HG03095 (cell line): ENCODE results near the gene TRPM1.

Experiments used
- ATAC-seq: cut with Tn5 transposase; IDR thresholded peaks from one replicate; pipeline ENCODE4 v1.9.1; 2021; ENCODE audit warnings: moderate library complexity; ENCODE audit not compliant: unreplicated experiment

Gene TRPM1

DNA sequence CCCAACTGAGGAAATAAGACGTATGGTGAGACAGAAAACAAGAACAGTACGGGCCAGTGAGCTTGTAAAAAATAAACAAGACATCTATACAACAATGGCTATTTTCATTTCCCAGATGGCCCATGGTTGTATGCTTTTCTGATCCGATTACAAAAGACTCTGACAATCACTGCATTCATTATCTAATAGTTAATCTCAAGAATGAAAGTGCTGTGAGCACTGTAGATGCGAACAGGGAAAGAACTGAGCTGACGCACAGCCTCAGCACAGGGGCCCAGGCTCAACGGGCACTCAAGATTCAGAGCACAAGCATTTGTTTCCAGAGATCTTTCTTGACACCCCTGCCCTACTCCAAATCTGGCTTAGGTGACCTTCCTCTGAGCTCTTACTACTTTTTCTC is 117.0 kb downstream of the TRPM1 start:
- no peak for ATAC-seq

DNA sequence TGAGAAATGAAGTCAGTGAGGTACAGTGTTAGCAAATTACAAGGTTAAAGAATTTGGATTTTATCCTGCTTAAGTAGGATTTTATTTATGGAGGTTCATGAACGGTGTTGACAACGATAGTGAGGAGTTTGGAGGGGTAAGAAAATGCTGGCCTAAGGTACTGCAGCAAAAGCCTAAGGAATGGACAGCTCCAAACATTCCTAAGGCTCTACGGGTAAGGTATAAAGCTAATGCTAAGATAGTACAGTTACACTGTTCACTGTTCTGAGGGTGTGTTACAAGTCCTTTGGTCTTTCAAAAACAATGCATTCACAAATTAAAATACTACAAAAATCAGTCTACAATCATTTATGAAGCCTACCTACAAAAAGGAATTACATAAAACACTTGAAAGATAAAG is 117.4 kb downstream of the TRPM1 start:
- ATAC-seq, result no peak

DNA sequence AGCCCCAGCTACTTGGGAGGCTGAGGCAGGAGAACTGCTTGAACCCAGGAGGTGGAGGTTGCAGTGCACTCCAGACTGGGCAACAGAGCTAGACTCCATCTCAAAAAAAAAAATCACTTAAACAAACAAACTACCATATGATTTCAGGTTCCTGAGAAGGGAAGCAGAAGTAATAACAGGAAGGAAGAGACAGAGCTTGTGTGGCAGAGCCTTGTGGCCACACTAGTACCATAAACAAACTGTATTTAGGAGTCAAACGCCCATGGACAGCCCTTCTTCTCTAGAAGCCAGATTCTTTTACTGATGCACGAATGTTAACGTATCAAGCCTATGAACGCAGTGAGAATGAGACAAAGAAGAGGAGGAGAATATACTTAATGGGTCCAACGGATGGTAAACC is 122.1 kb downstream of the TRPM1 start:
- no peak for ATAC-seq

DNA sequence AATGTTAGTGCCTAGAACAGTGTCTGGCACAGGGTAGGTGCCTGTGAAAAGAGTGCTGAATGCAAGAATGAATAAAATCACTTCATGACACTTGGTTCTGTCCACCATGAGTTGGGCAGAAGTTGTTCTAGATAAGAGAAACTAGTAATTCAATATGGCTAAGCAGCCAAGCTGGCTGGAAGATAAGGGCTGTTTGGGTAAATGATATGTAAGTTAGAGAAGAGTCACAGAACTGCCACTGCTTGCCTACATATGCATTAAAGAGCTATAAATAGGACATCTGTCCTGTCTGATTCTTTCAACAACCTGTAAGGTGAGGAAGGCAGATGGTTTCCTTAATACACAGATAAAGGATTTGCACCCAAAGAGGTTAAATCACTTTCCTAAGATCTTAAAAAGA is 123.2 kb downstream of the TRPM1 start:
- ATAC-seq, result no peak

DNA sequence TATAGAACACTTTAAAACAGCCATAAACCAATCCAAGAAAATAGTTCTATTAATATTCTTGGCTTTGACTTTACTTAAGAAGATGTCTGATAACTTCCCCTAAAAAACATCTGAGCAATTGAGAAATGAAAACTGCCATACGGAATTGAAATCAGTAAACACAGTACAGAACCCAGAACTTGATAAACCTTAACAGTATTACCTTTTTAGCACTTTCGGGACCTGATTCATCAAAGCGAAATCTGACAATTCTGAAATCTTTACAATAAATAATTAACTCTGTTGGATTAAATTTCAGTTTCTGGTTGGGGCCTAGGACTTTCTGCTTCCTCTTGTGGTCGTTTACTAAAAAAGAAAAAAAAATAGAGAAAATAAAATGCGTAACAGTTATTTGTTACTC is 127.4 kb downstream of the TRPM1 start:
- ATAC-seq, result no peak

DNA sequence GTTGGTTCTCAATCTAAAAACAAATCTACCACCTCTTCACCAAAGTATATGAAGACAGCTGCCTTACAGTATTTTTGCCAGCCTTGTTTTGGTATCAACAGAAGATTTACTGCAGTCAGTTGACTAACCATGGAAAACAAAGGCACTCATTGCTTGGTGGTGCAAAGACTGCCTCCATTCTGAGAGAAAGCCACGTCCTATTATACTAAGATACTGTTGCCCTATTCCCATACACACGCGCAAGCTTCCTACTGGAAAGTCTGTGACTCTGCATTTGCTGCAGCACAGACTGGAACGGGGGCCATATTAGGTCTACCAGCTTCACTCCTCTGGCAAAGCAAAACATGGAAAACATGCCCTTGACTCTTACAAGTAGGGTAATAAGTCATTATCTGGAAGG is 128.1 kb downstream of the TRPM1 start:
- no peak for ATAC-seq

DNA sequence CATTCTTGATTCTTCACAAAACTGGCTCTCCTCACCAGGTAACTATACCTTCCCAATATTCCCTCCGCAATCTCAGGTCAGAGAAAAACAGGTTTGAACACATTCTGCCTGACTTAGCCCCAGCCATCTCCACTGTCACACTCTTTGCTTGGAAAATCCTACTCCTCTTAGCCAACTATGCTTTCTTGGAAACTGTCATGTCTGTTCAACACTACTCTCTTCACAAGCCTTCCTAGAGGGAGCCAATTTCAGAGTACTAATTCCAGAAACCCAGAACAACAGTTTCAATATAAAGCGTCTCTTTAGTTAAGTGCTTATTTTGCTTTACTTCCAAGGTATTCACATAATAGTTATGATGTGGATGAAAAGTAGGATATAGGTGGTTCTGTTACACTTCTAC is 131.8 kb downstream of the TRPM1 start:
- no peak for ATAC-seq

DNA sequence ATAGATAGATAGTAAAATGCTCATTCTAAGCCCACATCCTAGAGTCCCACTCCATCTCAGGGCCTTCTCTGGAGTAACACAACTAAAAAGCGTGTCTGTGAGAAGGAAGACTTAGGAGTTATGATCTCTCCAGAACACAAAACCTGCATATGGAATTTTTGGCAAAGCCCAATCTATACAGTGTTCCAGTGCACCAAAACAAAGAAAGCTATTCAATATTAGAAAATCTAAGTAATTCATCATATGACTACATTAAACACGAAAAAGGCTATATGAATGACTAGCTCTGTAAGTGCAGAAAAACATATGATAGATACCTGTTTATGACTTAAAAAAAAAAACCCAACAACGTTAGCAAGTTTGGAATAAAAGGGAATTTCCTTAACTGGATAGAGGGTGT is 137.8 kb downstream of the TRPM1 start:
- ATAC-seq, result no peak

DNA sequence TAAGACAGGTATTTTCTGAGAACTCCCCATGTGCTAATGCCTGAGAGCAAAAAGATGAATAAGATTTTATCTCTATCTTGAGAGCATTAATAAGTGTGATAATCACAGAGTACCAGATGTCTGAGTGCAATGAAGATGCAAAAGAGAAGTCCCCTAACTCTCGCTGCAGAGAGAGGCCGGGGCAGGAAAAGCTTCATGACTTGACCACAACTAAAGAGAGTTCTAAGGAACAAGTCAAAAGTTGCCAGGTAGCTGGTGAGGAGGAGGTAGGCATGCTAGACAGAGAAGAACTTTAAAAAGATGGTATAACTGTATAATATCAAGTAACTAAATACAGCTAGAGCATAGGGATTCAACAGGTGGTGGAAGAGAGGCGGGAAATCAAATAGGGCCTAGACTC is 138.9 kb downstream of the TRPM1 start:
- no peak for ATAC-seq

DNA sequence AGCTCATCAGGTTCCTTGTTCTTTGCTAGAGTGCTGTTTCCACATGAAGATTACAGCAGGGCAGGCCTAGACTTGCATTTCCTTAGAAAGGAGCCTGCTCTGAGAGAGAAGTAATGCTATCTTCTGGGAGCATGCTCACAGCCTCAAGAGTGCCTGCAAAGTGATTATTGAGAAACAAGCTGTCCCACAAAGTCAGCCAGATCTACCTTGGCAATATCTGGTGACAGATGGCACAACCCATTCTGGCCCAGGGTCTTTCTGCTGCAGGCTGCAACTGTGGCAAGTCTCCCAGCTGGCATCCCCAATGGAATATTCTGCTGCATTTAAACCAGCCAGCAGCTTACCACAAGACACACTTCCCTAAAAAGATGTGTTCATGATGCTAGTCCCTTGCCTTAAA is 139.4 kb downstream of the TRPM1 start:
- no peak for ATAC-seq

DNA sequence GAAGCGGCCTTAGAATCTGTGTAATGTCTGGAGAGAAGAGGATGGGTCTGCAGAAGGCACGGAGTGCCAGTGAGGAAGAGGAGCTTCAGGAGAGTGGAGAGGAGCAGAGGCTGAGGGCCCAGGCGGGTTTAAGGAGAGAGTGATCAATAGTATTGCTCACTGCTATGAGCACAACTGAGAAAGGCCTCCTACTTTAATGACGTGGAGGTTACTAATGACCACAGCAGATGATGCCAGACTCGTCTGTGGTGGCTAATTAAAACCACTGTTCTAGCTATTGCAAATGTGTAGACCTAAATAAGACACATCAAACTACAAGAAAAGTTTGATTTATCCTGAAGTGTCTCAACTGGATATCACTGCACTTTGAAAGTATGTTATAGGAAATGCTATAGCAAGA is 143.3 kb downstream of the TRPM1 start:
- ATAC-seq, result no peak

DNA sequence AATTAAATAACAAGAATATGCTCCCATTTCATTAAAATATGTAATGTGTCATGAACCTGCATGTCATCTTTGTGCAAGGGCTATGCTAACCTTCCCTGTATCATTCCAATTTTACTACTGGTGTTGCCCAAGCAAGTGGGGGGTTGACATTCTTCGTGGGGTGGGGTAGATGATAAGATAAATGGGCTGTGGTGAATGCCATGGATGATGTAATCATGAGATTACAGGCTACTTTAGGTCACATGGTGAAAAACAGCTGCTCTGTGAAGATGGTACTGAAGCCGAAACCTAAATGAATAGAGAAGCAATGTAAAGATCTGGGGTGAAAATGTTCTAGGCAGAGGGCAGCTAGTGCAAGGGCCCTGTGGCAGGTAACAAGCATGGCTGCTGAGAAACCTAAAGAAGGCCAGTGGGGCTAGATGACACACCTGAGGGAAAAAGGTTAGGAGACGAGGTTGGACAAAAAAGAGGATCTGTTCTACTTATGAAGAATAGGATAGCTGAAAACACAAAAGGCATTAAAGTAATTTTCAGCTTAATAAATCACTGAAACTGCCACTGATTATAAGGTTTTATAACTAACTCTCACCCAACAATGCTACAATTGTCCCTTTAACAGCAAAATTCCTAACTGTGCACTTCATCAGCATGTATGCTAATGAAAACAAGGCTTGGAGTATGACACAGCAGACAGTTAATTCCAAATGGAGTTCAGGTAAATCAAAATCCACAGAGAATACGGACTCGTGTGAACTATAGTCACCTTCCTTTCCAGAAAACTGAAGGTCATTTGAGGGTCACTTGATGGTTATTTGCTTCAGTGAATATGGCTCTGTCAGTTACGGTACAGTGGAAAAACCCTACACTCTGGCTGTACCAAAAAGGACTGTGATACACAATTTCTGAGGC is 145.1 kb downstream of the TRPM1 start:
- no peak for ATAC-seq

DNA sequence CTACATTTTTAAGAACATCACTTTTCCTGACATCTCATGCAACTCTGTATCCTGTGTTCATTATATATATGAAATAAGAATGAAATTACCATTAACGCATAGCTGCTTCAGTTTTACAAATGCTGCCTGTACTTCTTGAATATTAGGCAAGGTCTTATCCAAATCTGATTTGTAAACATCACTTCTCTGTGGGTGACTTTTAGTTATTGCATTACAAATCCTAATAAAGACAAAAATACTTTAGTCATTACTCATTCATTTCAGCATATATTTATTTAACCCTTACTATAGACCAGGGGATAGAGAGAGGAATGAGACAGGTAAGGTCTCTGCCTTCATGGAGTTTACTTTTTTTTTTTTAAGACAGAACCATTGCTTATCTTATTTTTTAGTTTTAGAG is 146.9 kb downstream of the TRPM1 start:
- ATAC-seq, result no peak

DNA sequence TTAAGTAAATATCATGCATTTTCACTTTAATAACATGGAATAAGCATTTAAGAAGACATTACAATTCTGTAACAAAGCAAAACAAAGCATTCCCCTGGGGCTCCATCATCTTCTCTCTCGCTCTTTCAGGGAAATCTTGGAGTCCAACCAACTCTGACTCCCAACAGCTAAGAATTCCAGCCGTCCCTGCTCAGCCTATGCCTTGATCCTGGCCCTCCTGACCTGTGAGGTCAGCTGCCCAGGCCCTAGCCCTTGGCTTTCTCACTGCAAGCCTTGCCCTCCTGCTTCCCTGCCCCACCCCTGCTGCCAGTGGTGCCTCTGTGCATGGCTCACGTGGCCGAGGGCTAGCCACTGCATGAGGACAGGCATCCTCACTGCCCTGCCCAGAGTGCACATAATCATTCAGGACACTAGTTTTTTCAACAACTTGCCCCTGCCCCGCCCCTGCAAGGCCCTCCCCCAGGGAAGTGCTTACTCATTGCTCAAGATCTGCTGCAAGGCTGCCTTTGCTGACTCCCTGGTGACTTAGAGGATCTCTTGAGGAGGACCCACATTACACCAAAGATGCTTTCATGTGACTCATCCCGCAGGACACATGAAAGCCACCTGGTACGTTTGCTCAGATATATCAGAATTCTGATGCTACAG is 147.7 kb downstream of the TRPM1 start:
- ATAC-seq, result no peak

DNA sequence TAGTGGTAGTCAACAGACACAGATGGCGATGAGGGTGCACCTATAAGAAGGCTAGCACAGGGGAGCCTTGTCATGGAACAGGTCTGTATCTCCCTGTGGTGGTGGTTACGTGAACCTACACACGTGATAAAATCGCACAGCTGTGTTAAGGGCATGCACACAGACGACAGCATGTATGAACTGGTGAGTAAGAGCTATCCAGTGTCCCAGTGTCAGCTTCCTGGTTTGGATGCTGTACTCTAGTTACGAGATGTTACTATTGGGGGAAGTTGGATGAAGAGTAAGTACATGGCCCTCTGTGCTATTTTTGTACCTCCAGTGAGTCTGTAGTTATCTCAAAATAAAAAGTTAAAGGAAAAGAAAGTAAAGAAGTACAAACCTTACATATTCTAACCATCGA is 148.3 kb downstream of the TRPM1 start:
- no peak for ATAC-seq
